ENCODE data around the gene ATXN2. TPM values are rescaled to one million over a fixed set of nuclear protein-coding genes. Genes with fewer than 3 reads are reported as not detected.

The ATXN2 gene
- polyA plus RNA-seq, 1 donor: 54.3 TPM

- DNase-seq: no peak
- Histone ChIP-seq H3K4me1 (ENCODE audit: control insufficient read depth, insufficient read depth, low read length) (peaks cover 10% of the 10 kb centered on the region), H3K27me3 (ENCODE audit: control insufficient read depth, insufficient read depth, low read length) (peaks cover 4% of the 10 kb centered on the region), H3K4me3 (ENCODE audit: low read length) (peak overlapping the region; percentile 6), H3K36me3 (ENCODE audit: control insufficient read depth, insufficient read depth, low read length) (no peaks in the 10 kb centered on the region), H3K27ac (ENCODE audit: low read length) (no peak overlapping the region), H3K9me3 (ENCODE audit: control insufficient read depth, low read depth, low read length) (peaks cover 2% of the 10 kb centered on the region)
- 80% methylated on average over 2 of the region's 14 CpGs for WGBS (ENCODE audit: insufficient coverage, low lambda C conversion rate)
Measured at GRCh38 chr12:111409780-111410430, 189.2 kb downstream of the ATXN2 start.

GRCh38 chr12:111409403-111409779 lies 189.7 kb downstream of the ATXN2 start:
- H3K36me3 ChIP-seq (ENCODE audit: control insufficient read depth, insufficient read depth, low read length): no peaks in the 10 kb centered on the region
- peak overlapping the region; percentile 6 for H3K4me3 ChIP-seq (ENCODE audit: low read length)
- H3K4me1 ChIP-seq (ENCODE audit: control insufficient read depth, insufficient read depth, low read length): peaks cover 14% of the 10 kb centered on the region
- H3K27ac ChIP-seq (ENCODE audit: low read length): no peak overlapping the region
- no CpG with 5 or more reads among the region's 15 CpGs for WGBS (ENCODE audit: insufficient coverage, low lambda C conversion rate)
- peaks cover 2% of the 10 kb centered on the region for H3K9me3 ChIP-seq (ENCODE audit: control insufficient read depth, low read depth, low read length)
- DNase-seq: no peak
- peaks cover 4% of the 10 kb centered on the region for H3K27me3 ChIP-seq (ENCODE audit: control insufficient read depth, insufficient read depth, low read length)

- DNase-seq: no peak
- no peaks in the 10 kb centered on the region for H3K36me3 ChIP-seq (ENCODE audit: control insufficient read depth, insufficient read depth, low read length)
- H3K4me1 ChIP-seq (ENCODE audit: control insufficient read depth, insufficient read depth, low read length): peaks cover 15% of the 10 kb centered on the region
- no CpG with 5 or more reads among the region's 4 CpGs for WGBS (ENCODE audit: insufficient coverage, low lambda C conversion rate)
- H3K27ac ChIP-seq (ENCODE audit: low read length): no peak overlapping the region
- H3K27me3 ChIP-seq (ENCODE audit: control insufficient read depth, insufficient read depth, low read length): peaks cover 4% of the 10 kb centered on the region
- H3K9me3 ChIP-seq (ENCODE audit: control insufficient read depth, low read depth, low read length): peaks cover 2% of the 10 kb centered on the region
- H3K4me3 ChIP-seq (ENCODE audit: low read length): peak overlapping the region; percentile 10
Measured at GRCh38 chr12:111408686-111409402, 190.3 kb downstream of the ATXN2 start.

- Histone ChIP-seq H3K27me3 (ENCODE audit: control insufficient read depth, insufficient read depth, low read length) (peaks cover 4% of the 10 kb centered on the region), H3K36me3 (ENCODE audit: control insufficient read depth, insufficient read depth, low read length) (no peaks in the 10 kb centered on the region), H3K4me3 (ENCODE audit: low read length) (peak overlapping the region; percentile 76), H3K4me1 (ENCODE audit: control insufficient read depth, insufficient read depth, low read length) (peaks cover 14% of the 10 kb centered on the region), H3K9me3 (ENCODE audit: control insufficient read depth, low read depth, low read length) (peaks cover 2% of the 10 kb centered on the region), H3K27ac (ENCODE audit: low read length) (no peak overlapping the region)
- DNase-seq: no peak
- no CpG with 5 or more reads among the region's 1 CpG for WGBS (ENCODE audit: insufficient coverage, low lambda C conversion rate)
Measured at GRCh38 chr12:111408116-111408440, 191.0 kb downstream of the ATXN2 start.

- H3K4me1 ChIP-seq (ENCODE audit: control insufficient read depth, insufficient read depth, low read length): peaks cover 14% of the 10 kb centered on the region
- no peaks in the 10 kb centered on the region for H3K36me3 ChIP-seq (ENCODE audit: control insufficient read depth, insufficient read depth, low read length)
- DNase-seq: no peak
Measured at GRCh38 chr12:111407377-111408115, 191.6 kb downstream of the ATXN2 start.

GRCh38 chr12:111406474-111407376 lies 192.4 kb downstream of the ATXN2 start:
- Histone ChIP-seq H3K4me1 (ENCODE audit: control insufficient read depth, insufficient read depth, low read length) (peaks cover 14% of the 10 kb centered on the region), H3K36me3 (ENCODE audit: control insufficient read depth, insufficient read depth, low read length) (no peaks in the 10 kb centered on the region), H3K27me3 (ENCODE audit: control insufficient read depth, insufficient read depth, low read length) (peaks cover 4% of the 10 kb centered on the region), H3K9me3 (ENCODE audit: control insufficient read depth, low read depth, low read length) (peaks cover 2% of the 10 kb centered on the region), H3K27ac (ENCODE audit: low read length) (peak overlapping the region; percentile 47), H3K4me3 (ENCODE audit: low read length) (peak overlapping the region; percentile 76)
- DNase-seq: peak in 1 of 2 donors; percentile 32
- WGBS (ENCODE audit: insufficient coverage, low lambda C conversion rate): no CpG with 5 or more reads among the region's 34 CpGs

More at GRCh38 chr12:111407377-111408115, 191.6 kb downstream of the ATXN2 start:
- H3K9me3 ChIP-seq (ENCODE audit: control insufficient read depth, low read depth, low read length): peaks cover 2% of the 10 kb centered on the region
- peak overlapping the region; percentile 47 for H3K27ac ChIP-seq (ENCODE audit: low read length)
- WGBS (ENCODE audit: insufficient coverage, low lambda C conversion rate): 100% methylated on average over 1 of the region's 9 CpGs
- peaks cover 4% of the 10 kb centered on the region for H3K27me3 ChIP-seq (ENCODE audit: control insufficient read depth, insufficient read depth, low read length)
- peak overlapping the region; percentile 76 for H3K4me3 ChIP-seq (ENCODE audit: low read length)

GRCh38 chr12:111405859-111406473 lies 193.1 kb downstream of the ATXN2 start, which contains the start of gene SH2B3:
Gene SH2B3 (plus strand): TSS chr12:111405923. CDS start chr12:111418146, 12,223 bp downstream.
- peaks cover 14% of the 10 kb centered on the region for H3K4me1 ChIP-seq (ENCODE audit: control insufficient read depth, insufficient read depth, low read length)
- H3K4me3 ChIP-seq (ENCODE audit: low read length): peak within 1 kb of the TSS; percentile 76
- H3K9me3 ChIP-seq (ENCODE audit: control insufficient read depth, low read depth, low read length): peaks cover 2% of the 10 kb centered on the region
- H3K27me3 ChIP-seq (ENCODE audit: control insufficient read depth, insufficient read depth, low read length): peaks cover 4% of the 10 kb centered on the region
- H3K27ac ChIP-seq (ENCODE audit: low read length): peak within 1 kb of the TSS; percentile 35
- DNase-seq: no peak
- no CpG with 5 or more reads among the region's 80 CpGs for WGBS (ENCODE audit: insufficient coverage, low lambda C conversion rate)
- H3K36me3 ChIP-seq (ENCODE audit: control insufficient read depth, insufficient read depth, low read length): no peaks in the 10 kb centered on the region

GRCh38 chr12:111405149-111405858 lies 193.8 kb downstream of the ATXN2 start:
- peaks cover 14% of the 10 kb centered on the region for H3K4me1 ChIP-seq (ENCODE audit: control insufficient read depth, insufficient read depth, low read length)
- H3K9me3 ChIP-seq (ENCODE audit: control insufficient read depth, low read depth, low read length): peaks cover 2% of the 10 kb centered on the region
- H3K4me3 ChIP-seq (ENCODE audit: low read length): peak overlapping the region; percentile 56
- H3K27ac ChIP-seq (ENCODE audit: low read length): peak overlapping the region; percentile 35
- H3K36me3 ChIP-seq (ENCODE audit: control insufficient read depth, insufficient read depth, low read length): no peaks in the 10 kb centered on the region
- peak; percentile 97 to 98 for DNase-seq
- peaks cover 4% of the 10 kb centered on the region for H3K27me3 ChIP-seq (ENCODE audit: control insufficient read depth, insufficient read depth, low read length)
- no CpG with 5 or more reads among the region's 59 CpGs for WGBS (ENCODE audit: insufficient coverage, low lambda C conversion rate)
